ENCODE results near the gene C2orf92. TPM values are rescaled to one million over a fixed set of nuclear protein-coding genes. Genes with fewer than 3 reads are reported as not detected.

Gene C2orf92
- polyA plus RNA-seq, 4 donors: 5.2 to 25.6 (median 13.6) TPM

DNA sequence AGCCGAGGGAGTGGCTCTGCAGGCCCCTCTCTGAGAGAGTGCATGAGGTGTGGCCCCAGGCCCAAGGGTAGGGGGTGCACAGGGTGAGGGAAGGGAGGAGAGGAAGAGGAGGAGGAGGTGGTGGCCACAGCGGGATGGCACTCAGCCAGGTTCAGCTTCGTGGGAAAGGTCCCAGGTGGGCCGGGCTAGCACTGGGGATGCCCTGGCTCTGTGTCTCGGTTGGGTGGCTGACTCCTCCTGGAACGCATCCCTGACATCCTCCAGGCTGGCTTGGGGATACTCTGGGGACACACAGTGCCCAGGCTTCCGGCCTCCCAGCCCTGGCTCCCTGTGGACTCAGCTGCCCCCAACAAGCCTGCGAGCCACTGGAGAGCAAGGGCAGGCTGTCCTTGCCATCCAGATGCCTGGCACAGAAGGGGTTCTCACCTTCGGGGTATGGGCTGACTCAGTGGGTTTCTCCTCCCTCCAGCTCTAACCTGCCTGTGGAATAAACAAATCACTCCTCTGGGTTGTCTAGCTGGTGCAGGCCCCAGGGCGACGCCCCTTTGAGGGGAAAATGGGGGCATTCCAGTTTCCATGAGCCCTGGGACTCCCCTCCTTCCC is 43.3 kb downstream of the C2orf92 start:
- DNase-seq (ENCODE audit: low read depth in 4 of 4, low spot score in 2 of 4): no peak

DNA sequence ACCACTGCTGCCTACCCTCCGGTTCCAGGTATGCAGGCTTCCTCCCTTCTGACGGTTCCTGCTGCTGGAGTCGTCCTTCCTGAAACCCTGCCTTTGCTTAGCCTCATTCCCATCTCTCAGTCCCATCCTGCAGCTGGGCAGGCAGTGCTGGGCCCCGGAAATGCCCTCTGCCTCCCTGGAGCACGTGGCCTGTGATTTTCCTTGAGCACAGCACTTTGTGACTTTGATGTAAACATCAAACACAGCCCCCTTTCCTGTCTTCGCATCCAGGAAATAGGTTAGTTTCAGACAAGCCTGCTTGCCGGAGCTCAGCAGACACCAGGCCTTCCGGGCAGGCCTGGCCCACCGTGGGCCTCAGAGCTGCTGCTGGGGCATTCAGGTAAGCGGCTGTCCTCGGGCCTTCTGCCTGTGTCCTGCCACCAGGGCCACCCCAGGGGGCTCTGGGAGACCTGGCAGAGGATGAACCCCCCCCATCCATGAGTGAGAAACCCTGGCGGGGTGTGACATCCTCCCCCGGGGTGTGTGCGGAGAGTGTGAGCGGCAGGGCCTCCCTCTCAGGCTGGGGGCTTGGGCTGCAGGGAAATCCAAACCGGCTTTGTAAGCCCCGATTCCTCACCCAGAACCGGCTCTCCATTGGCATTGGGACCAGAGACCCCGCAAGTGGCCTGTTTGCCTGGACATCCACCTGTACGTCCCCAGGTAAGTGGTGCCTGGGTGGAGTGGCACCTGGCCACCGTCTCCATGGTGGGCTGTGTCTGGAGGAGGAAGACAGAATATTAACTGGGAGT is 44.0 kb downstream of the C2orf92 start, which contains the start of gene ZAP70:
TSS of gene ZAP70 (plus strand) at position 281 of the 788 bp plus-strand sequence. CDS start 10,461 bp downstream, outside the sequence.
- DNase-seq (ENCODE audit: low read depth in 4 of 4, low spot score in 2 of 4): no peak

DNA sequence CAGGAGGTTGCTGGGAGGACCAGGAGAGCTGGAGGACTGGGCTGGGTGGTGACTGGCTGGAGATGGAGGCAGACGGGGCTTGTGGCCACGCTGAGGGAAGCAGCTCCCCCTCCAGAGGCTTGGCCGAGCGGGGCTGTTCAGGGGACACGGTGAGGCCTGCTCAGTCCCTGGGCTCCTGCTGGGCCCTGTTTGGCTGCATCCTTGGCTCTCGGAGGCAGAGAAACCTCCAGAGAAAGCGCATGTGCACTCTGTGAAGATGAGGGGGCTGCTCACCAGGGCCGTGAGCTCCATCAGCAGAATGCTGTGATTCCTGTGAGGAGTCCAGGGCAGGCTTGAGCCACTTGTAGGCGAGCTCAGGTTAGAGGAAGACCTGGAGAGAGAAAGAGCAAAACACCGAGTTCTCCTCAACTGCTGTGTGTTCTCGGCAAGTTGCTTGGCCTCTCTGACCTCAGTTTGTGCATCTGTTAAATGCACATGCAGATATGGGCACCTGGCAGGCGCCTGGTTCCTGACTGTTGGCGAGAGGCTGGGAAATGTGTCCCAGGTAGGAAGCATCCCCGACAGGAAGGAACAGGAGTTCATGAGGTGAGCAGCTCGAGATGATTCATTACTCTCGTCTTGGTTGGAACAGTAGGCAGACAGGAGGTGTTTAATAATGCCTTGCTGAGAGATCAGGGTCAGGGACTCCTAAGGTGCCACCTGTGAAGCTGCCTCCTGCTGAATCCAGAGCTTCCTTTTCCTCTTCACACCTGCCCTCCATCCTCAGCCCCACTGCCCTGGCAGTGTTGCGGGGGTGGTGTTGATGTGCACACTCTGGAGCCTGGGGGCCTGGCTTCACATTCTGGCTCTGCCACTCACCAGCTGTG is 44.8 kb downstream of the C2orf92 start:
- no peak for DNase-seq (ENCODE audit: low read depth in 4 of 4, low spot score in 2 of 4)

DNA sequence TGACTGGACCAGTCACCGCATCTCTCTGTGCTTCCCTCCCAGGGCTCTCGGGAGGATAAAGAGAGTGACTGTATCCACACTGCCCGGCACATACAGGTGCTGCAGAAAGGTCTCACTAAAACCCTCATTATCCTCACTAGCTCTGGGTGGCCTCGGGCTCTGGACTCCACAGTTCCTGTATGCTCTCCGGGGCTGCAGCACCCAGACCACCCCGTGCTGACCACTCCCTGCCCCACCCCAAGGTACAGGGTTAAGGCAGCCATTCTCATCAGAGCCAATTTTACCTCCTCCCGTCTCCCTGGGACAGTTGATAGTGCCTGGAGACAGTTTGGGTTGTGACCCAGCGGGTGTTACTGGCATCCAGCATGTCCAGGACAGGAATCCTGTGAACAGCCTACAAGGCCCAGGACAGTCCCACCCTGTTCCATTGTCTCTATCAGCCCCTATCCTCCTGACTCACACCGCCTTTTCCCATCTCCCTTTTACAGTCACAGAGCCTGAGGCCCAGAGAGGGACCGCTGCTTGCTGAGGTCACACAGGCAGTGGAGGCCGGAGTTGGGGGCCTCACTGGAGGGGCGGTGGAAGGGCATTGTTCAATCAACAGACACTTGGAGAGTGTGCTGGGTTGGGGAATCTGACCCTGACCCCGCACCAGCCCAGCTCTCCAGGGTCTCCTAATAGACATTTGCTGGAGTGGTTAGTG is 45.6 kb downstream of the C2orf92 start:
- no peak for DNase-seq (ENCODE audit: low read depth in 4 of 4, low spot score in 2 of 4)

DNA sequence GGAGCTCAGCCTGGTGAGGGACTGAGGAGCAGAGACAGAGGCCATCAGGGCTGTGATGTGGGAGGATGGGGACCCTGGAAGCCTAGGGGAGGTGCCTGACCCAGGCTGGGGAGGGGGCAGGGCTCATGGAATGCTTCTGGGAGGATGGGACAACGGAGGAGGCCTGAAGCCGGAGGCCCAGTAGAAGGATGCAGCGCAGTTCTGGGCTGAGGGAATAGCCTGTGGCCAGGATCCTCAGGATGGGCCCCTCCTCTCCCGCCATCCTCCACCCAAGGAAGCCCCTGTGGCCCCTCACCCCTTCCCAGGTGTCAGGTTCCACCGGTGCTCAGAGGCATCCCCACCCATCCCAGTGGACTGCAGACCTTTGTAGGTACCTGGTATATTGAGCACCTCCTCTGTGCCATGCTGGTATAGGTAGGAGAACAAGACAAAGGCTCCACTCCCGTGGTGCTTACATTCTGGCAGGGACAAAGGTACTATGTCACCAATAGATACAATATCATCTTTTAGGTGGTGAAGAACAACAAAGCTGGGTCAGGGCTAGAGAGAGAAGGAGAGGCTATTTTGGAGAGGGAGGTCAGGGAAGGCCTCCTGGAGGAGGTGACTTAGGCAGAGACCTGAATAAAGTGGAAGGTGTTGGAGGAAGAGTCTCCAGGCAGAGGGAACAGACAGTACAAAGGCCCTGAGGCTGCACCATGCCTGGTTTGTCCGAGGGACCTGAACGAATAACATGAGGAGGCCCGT is 46.6 kb downstream of the C2orf92 start:
- DNase-seq (ENCODE audit: low read depth in 4 of 4, low spot score in 2 of 4): no peak

DNA sequence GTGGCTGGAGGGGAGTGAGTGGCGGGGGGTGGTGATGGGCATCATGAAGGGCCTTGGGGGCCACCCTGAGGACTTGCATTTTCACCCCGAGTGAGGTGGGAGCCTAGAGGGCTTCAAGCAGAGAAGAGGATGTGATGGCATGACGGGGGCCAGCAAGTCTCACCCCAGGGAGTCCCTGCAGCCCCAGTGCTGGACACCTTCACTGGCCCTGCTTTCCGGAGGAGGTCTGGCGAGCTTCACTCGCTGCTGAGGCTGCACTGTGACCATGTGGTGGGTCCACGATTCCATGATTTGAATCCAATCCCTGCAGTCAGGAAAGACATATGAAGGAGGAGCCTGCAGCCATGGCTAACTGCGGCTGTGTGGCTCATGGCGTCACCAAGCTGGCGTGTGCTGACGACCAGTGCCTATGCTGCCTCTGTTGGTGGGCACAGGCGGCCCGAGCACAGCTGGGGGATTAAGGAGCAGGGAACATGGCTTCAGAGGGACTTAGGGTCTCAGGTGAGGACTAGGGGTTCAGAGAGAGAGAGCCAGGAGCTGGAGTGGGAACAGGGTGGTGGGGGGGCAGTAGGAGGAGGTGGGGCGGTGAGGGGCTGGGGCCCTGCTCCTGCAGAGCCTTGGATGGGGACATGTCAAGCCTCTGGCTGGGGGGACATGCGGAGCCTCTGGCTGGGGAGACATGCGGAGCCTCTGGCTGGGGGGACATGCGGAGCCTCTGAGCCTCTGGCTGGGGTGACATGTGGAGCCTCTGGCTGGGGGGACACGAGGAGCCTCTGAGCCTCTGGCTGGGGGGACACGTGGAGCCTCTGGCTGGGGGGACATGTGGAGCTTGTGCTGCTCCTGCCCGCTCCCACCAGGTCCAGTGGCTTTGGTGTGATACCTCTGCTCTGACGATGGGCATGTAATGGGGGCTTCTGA is 47.4 kb downstream of the C2orf92 start:
- no peak for DNase-seq (ENCODE audit: low read depth in 4 of 4, low spot score in 2 of 4)

DNA sequence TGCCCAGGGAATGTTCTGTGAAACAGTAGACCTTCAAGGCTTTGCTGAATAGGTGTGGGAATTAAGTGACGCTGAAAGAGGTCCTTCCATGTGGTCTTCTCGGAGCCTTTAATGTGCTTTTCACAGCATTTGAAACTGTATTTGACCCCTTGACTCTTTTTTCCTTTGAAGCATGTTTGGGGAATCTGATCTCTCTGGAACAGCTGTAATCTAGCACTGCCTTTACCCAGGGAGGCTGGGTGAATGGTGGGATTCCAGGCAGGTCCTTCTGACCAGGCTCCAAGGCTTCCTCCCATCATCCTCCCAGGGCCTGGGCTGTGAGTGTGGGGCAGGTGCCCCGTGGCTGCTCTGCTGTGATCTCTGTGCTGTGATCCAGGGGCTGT is 48.1 kb downstream of the C2orf92 start:
- no peak for DNase-seq (ENCODE audit: low read depth in 4 of 4, low spot score in 2 of 4)

DNA sequence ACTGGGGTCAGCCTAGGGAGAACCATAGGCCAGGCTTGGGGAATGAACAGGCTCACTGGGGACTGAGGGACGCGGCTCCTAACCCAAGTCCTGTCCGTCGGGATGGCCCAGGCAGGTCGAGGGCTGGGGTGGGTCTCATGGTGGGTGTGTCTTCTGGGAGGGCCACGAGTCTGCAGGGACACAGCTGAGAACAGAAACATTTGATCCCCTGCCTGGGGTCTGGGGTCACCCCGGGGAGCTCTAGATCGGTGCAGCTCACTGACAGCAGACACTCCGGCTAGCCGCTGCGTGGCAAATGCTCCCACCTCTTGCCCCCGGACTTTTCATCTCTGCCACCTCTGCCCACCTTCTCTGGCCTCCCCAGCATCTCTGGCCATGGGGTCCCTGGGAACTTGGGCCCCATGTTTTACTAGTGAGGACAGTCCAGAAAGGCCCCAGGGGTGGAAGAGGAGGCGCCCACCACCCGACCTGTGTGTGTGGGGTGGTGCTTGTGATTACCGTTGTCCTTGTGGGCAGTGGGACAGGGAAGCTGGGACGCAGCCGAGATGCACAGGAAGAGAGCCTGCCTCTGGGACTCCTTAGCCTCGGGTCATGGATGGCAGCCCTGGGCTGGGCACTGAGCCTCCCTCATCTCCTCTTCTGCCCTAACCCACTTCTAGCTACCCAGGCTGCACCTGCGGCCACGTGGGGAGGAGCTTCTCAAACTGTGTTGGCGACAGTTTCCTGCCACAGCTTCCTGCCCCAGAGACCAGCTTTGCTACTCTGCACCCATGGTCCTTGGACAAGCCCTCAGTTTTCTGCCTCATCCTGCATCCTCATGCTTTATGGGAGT is 48.8 kb downstream of the C2orf92 start:
- DNase-seq (ENCODE audit: low read depth in 4 of 4, low spot score in 2 of 4): no peak

DNA sequence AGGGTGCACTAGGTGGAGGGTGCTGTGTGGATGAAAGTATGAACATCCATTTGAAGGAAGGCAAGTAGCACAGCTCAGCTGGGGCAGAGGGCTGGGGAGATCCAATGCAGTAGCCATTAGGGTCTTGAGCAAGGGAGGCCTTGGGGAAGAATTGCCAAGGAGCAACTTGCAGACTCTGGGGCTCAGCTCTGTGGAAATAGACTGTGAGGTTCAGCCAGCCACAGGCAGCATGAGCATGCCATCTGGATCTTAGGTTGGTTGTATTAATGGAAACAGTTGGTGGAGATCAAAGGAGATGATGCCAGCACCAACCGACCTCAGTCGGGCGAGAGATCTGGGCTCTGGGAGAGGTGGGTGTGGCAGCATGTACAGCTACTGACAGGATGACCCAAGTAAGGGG is 49.4 kb downstream of the C2orf92 start:
- DNase-seq (ENCODE audit: low read depth in 4 of 4, low spot score in 2 of 4): no peak

DNA sequence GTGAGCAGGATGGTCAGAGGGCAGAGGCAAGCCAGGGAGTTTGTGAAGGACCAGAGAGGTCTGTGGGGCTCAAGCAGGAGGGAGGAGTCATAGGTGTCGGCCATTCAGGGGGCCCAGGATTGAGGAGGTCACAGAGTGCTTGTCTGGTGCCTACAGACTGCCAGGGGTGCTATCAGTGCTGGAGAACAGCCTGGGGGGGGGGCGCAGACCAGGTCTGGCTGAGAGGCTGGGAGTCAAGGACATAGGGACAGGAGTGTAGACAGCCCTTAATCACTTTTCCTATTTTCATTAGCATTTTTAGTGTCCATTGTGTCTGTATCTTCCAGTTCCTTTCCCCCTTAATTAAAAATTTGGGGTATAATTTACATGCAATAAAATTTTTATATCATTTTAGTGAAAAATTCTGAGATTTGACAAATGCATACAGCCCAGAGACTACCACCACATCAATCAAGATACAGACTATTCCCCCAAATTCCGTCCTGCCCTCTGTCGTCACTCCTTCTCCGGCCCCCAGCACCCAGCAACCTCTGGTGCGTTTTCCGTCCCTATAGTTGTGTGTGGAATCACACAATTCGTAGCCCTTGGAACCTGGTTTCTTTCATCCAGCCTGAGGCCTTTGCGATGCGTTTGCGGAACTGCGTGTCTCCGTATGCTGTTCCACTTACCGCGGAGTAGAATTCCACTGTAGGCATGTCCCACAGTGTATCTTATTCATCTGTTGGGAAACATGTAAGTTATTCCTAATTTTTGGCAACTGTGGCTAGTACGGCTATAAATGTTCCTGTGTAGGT is 50.0 kb downstream of the C2orf92 start:
- DNase-seq (ENCODE audit: low read depth in 4 of 4, low spot score in 2 of 4): no peak

DNA sequence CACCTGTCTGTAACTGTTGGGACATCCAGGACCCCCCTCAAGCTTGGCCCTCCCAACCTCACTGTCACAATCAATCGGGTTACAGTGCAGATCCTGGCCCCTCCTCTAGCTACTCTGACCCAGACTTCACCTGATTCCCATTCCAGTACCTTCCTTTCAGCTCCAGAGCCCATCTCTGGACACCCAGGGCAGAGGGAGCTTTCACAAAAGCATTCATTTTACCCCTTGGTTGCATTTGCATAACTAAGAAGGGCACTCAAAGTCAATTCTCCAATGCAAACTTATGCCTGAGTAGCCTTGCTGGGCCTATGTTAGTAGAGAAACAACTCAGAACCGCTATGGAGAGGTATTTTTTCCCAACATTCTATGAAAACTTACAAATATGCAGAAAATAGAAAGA is 51.2 kb downstream of the C2orf92 start:
- no peak for DNase-seq (ENCODE audit: low read depth in 4 of 4, low spot score in 2 of 4)

DNA sequence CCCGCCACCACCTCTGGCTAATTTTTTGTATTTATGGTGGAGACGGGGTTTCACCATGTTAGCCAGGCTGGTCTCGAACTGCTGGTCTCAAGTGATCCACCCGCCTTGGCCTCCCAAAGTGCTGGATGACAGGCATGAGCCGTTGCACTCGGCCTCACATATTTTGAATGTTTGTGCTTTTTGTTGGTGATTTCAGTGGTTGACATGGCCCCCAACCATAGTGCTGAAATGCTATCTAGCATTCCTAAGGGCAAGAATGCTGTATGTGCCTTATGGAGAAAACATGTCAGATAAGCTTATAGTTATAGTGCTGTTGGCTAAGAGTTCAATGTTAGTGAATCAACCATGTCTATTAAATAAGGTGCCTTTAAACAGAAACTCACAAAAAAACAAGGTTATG is 52.7 kb downstream of the C2orf92 start:
- no peak for DNase-seq (ENCODE audit: low read depth in 4 of 4, low spot score in 2 of 4)

DNA sequence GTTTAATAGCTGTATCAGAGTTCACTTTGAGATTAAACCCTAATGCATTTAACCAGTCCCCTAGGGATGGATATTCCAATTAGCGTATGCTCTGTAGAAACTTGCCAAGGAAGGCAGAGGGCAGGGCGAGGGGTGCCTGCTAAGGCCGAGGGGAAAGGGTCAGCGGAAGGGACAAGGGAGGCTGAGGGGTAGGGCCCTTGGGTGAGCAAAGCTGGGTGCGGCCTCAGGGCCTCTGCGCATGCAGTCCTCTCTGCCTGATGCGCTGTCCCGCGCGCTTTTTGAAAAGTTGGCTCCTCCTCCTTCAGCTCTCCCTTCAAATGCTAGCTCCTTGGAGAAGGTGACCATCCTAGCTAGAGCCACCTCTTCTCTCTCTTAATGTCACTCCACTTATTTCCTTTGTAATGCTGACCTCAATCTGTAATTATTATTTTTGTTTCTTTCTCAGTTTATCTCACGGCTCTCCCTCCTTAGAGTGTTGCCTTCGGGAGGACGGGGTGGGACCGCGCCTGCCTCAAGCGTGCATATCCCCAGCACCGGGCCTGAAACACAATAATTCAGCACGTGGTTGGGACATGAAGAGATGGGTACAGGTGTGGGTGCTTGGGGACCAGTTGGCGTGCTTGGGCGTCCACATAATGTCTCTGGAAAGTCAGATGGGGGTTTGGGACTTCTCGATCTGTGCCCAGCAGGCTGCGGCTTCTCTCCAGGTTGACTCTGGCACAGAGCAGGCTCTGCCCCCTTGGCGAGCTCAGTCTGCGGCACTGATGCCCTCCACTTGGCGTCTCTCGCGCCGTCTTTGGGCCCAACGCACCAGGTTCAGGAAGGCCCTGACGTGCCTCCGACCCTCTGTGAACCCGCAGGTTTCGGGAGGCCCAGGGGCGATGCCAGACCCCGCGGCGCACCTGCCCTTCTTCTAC is 53.9 kb downstream of the C2orf92 start:
- no peak for DNase-seq (ENCODE audit: low read depth in 4 of 4, low spot score in 2 of 4)

DNA sequence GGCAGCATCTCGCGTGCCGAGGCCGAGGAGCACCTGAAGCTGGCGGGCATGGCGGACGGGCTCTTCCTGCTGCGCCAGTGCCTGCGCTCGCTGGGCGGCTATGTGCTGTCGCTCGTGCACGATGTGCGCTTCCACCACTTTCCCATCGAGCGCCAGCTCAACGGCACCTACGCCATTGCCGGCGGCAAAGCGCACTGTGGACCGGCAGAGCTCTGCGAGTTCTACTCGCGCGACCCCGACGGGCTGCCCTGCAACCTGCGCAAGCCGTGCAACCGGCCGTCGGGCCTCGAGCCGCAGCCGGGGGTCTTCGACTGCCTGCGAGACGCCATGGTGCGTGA is 54.5 kb downstream of the C2orf92 start:
- no peak for DNase-seq (ENCODE audit: low read depth in 4 of 4, low spot score in 2 of 4)

DNA sequence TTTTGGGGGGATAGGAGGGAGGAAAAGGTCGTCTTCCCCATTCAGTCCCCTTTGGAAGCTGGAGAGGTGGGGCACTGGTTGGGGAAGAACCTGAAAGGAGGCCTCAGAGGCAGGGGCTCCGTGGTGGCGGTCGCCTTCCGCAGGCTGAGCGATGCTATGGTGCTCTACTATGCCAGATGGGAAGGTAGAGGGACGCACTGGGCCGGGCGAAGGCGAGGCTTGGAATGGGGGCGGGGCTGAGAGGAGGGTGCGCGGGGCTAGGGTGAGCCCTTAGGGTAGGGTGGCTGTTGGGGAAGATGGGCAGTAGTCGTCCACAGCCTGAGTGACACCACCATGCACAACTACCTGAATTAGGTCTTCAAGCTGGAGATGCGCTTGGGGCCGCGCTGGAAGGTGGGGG is 55.0 kb downstream of the C2orf92 start:
- no peak for DNase-seq (ENCODE audit: low read depth in 4 of 4, low spot score in 2 of 4)

DNA sequence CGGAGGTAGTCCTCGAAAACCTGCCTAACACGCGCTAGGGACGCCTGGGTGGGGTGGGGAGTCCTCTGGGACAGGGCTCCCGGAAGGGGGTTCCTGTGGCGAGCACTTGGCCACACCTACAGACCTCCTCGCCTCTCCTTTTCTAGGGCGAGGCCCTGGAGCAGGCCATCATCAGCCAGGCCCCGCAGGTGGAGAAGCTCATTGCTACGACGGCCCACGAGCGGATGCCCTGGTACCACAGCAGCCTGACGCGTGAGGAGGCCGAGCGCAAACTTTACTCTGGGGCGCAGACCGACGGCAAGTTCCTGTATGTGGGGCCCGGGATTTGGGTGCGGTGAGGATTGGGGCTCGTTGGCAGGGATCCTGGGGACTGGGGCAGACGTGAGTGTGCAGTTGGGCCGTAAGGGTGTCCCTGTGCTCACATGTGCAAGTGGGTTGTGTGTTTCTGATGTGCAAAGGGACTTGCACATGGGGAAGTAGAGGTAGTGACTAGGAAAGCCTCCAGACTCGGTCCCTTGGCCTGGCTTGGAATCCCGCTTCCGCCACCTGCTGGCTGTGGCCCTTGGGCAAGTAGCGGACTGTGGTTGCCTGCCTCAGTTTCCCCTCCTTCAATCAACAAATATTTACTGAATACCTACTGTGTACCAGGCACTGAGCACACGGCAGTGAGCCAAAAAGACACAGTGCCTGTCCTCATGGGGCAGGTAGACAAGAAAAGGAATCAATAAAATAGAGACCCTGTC is 55.6 kb downstream of the C2orf92 start:
- no peak for DNase-seq (ENCODE audit: low read depth in 4 of 4, low spot score in 2 of 4)
